Fibroblast of lung (primary cell): Measurements from ENCODE around the gene IGIP. TPM values are rescaled to one million over a fixed set of nuclear protein-coding genes. Genes with fewer than 3 reads are reported as not detected.

Experiments used
- DNase-seq, 2 donors: peaks; one replicate each; pipeline versions ENCODE4 v3.0.0 to v3.0.0-alpha.2; 2010; ENCODE audit warnings: low read depth in 2 of 2
- H2AFZ ChIP-seq: 2 replicates; pipeline ENCODE4 v1.5.1; 2012; ENCODE audit warnings: low read length, control low read depth, inconsistent platforms
- H3K27ac ChIP-seq: 2 replicates; pipeline ENCODE4 v1.5.1; 2011; ENCODE audit warnings: low read length, control low read depth; ENCODE audit not compliant: insufficient read depth
- H3K27me3 ChIP-seq: 2 replicates; pipeline ENCODE4 v1.5.1; 2011; ENCODE audit warnings: mild to moderate bottlenecking, low read length; ENCODE audit not compliant: control insufficient read depth, insufficient read depth
- H3K36me3 ChIP-seq: 2 replicates; pipeline ENCODE4 v1.5.1; 2011; ENCODE audit warnings: low read length; ENCODE audit not compliant: control insufficient read depth, insufficient read depth
- H3K4me1 ChIP-seq: 2 replicates; pipeline ENCODE4 v1.5.1; 2011; ENCODE audit warnings: low read length; ENCODE audit not compliant: control insufficient read depth, insufficient read depth; ENCODE audit errors: extremely low read depth
- H3K4me2 ChIP-seq: 2 replicates; pipeline ENCODE4 v1.5.1; 2011; ENCODE audit warnings: low read length, control low read depth; ENCODE audit not compliant: insufficient read depth; ENCODE audit errors: extremely low read depth
- H3K4me3 ChIP-seq, 4 experiments: fragments of 200-600 bp in 1 of 4; sonication (generic) in 1 of 4; replicated peaks in 1 of 4; 2 replicates each; pipeline ENCODE4 v1.5.1; 2011 to 2016; ENCODE audit warnings: low read length in 4 of 4, low read depth in 3 of 4, mild to moderate bottlenecking in 3 of 4, control low read depth in 2 of 4, inconsistent platforms in 1 of 4, mixed read lengths in 1 of 4; ENCODE audit not compliant: insufficient read depth in 1 of 4; ENCODE audit errors: control extremely low read depth in 1 of 4
- H3K79me2 ChIP-seq: 2 replicates; pipeline ENCODE4 v1.5.1; 2012; ENCODE audit warnings: mild to moderate bottlenecking, low read length, inconsistent platforms; ENCODE audit not compliant: control insufficient read depth, insufficient read depth
- H3K9ac ChIP-seq: 2 replicates; pipeline ENCODE4 v1.5.1; 2011; ENCODE audit warnings: mild to moderate bottlenecking, low read length, control low read depth; ENCODE audit not compliant: insufficient read depth
- H3K9me3 ChIP-seq: 2 replicates; pipeline ENCODE4 v1.5.1; 2012; ENCODE audit warnings: low read depth, low read length; ENCODE audit not compliant: control insufficient read depth, insufficient read depth
- H4K20me1 ChIP-seq: 2 replicates; pipeline ENCODE4 v1.5.1; 2011; ENCODE audit warnings: low read length; ENCODE audit not compliant: control insufficient read depth, insufficient read depth; ENCODE audit errors: extremely low read depth
- EZH2 ChIP-seq: IDR thresholded peaks from 2 replicates; pipeline ENCODE4 v1.5.1; 2012; ENCODE audit warnings: low read length, control low read depth, mild to moderate bottlenecking; ENCODE audit errors: missing control alignments
- polyA plus RNA-seq, 2 donors: library from polyadenylated mRNA; depleted of rRNA in 1 of 2; stranded (reverse) in 1 of 2; unstranded in 1 of 2; fragments of >200 nt; gene quantifications; 2 replicates each; pipeline ENCODE4 v1.2.1, GENCODE V29; 2011 to 2012; ENCODE audit warnings: missing spikeins in 1 of 2
- total RNA-seq: library from RNA; depleted of rRNA; stranded (reverse); fragments of >200 nt; gene quantifications from 2 replicates; pipeline ENCODE4 v1.2.1, GENCODE V29; 2014
- TF ChIP-seq, protein P1 (sequence below), 2 donors: IDR thresholded peaks in 1 of 2; conservative IDR thresholded peaks in 1 of 2; 1 replicate in 1 of 2; 2 replicates in 1 of 2; pipeline ENCODE4 v1.5.1; 2011 to 2012; ENCODE audit warnings: low read length in 2 of 2, control low read depth in 1 of 2, inconsistent platforms in 1 of 2, low read depth in 1 of 2, mild to moderate bottlenecking in 1 of 2

Gene IGIP
- total and polyA plus RNA-seq, 2 donors (not counting 1 experiment from before 2014, with no cell fraction given), result 3.8 to 11.7 TPM

DNA sequence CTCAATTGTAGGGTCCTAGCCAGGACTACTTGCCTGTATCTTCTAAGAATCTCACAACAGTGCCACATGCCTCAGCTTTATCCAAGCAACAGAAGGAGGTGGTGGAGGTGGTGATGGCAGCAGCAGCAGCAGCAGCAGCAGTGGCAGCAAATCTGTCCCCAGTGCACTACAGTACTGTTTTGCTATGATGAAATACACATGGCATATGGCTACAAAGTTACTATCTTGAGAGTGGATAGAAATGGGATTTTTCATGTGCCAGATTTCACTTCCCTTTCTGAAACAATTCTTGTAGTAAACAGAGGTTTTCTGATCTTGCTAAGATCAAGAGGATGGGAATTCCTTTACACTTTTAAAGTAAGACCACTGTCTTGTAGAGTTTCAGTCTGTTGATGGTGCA lies 41.2 kb downstream of the IGIP start:
- Histone ChIP-seq H3K4me2 (no peak overlapping the region), H3K9me3 (no peaks in the 10 kb centered on the region), H3K4me1 (no peaks in the 10 kb centered on the region), H3K79me2 (no peaks in the 10 kb centered on the region), H2AFZ (no peak overlapping the region), H3K36me3 (no peaks in the 10 kb centered on the region), H3K4me3 (no peak overlapping the region), H4K20me1 (no peaks in the 10 kb centered on the region), H3K27me3 (no peaks in the 10 kb centered on the region), H3K27ac (no peak overlapping the region), H3K9ac (no peak overlapping the region)
- no peak for DNase-seq
- no peak for TF ChIP-seq EZH2
- TF ChIP-seq, protein P1, sequence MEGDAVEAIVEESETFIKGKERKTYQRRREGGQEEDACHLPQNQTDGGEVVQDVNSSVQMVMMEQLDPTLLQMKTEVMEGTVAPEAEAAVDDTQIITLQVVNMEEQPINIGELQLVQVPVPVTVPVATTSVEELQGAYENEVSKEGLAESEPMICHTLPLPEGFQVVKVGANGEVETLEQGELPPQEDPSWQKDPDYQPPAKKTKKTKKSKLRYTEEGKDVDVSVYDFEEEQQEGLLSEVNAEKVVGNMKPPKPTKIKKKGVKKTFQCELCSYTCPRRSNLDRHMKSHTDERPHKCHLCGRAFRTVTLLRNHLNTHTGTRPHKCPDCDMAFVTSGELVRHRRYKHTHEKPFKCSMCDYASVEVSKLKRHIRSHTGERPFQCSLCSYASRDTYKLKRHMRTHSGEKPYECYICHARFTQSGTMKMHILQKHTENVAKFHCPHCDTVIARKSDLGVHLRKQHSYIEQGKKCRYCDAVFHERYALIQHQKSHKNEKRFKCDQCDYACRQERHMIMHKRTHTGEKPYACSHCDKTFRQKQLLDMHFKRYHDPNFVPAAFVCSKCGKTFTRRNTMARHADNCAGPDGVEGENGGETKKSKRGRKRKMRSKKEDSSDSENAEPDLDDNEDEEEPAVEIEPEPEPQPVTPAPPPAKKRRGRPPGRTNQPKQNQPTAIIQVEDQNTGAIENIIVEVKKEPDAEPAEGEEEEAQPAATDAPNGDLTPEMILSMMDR (conservative IDR thresholded peaks at IDR 0.05 in 1 of 2, IDR thresholded peaks at IDR 0.05 in 1 of 2; ENCODE audit: low read depth in 1 of 2, low read length in 2 of 2), result no peak

DNA sequence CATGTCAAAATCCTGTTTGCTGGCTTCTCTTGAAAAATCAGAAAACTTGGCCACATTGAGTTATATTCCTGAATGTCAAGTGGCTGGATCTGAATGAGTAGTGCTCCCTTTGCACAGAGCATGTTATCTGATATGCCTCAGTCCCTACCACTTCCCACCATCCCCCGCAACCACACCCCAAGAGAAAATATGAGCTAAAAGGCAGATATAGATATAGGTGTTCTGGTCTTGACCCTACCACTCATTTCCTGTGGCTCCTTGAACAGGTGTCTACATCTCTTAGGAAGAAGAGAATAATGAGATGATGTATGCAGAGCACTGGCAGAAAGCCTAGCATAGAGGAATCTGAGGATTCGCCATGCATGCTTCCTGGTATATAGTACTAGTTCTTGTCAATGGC lies 42.6 kb downstream of the IGIP start:
- H3K4me3 ChIP-seq, result no peak overlapping the region
- H3K9me3 ChIP-seq, result no peaks in the 10 kb centered on the region
- no peak overlapping the region for H2AFZ ChIP-seq
- no peaks in the 10 kb centered on the region for H3K4me1 ChIP-seq
- no peak for TF ChIP-seq EZH2
- TF ChIP-seq, protein P1 (conservative IDR thresholded peaks at IDR 0.05 in 1 of 2, IDR thresholded peaks at IDR 0.05 in 1 of 2; ENCODE audit: low read depth in 1 of 2, low read length in 2 of 2), result no peak
- no peaks in the 10 kb centered on the region for H3K27me3 ChIP-seq
- no peaks in the 10 kb centered on the region for H3K36me3 ChIP-seq
- no peak overlapping the region for H3K9ac ChIP-seq
- H3K4me2 ChIP-seq, result no peak overlapping the region
- H4K20me1 ChIP-seq, result no peaks in the 10 kb centered on the region
- H3K79me2 ChIP-seq, result no peaks in the 10 kb centered on the region
- no peak for DNase-seq
- no peak overlapping the region for H3K27ac ChIP-seq

DNA sequence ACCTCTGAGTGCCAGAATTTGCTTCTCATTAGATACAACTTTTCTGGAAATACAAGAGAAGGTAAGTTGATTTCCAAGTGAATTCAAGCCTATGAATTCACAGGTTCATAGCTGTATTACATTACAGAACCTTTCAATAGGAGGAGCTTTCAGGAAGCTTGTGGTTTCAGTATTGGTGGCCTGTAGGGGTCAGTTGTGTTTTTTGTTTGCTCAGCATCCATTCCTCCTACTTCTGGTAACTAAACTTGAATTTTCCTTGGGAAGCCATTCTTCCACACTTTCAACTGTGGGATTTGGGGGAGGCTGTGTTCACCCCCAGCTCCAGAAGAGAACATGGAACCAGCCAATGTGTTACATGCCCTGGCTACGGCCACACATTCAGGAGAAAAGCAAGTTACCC lies 43.7 kb downstream of the IGIP start:
- Histone ChIP-seq H3K4me2 (no peak overlapping the region), H3K9ac (no peak overlapping the region), H3K27me3 (no peaks in the 10 kb centered on the region), H3K36me3 (no peaks in the 10 kb centered on the region), H3K4me3 (no peak overlapping the region), H4K20me1 (no peaks in the 10 kb centered on the region), H2AFZ (no peak overlapping the region), H3K4me1 (no peaks in the 10 kb centered on the region), H3K9me3 (no peaks in the 10 kb centered on the region), H3K27ac (no peak overlapping the region), H3K79me2 (no peaks in the 10 kb centered on the region)
- peak in 1 of 2 donors; percentile 45 for DNase-seq
- TF ChIP-seq, protein P1 (conservative IDR thresholded peaks at IDR 0.05 in 1 of 2, IDR thresholded peaks at IDR 0.05 in 1 of 2; ENCODE audit: low read depth in 1 of 2, low read length in 2 of 2), result peak in 1 of 2 donors; percentile 36
- TF ChIP-seq EZH2, result no peak
